IMR-90 (cell line): Measurements from ENCODE around the gene IP6K2.
"Not testable (repeated sequence)": the region's sequence is repeated elsewhere in the genome, so short reads cannot be mapped to it uniquely, and the experiment has no call there.

Experiments used
- CTCF ChIP-seq: conservative IDR thresholded peaks from 2 replicates; pipeline ENCODE4 v1.5.1; 2012; ENCODE audit warnings: mild to moderate bottlenecking, low read depth, low read length, improper control_type of control experiment
- FOS ChIP-seq: fragments of 150-350 bp; IDR thresholded peaks from 2 replicates; pipeline ENCODE4 v1.6.1; 2016; ENCODE audit warnings: low read depth, low read length
- RAD21 ChIP-seq: IDR thresholded peaks from 2 replicates; pipeline ENCODE4 v1.6.1; 2012; ENCODE audit warnings: low read length, improper control_type of control experiment
- RCOR1 ChIP-seq: IDR thresholded peaks from 2 replicates; pipeline ENCODE4 v1.6.1; 2012; ENCODE audit warnings: mild to moderate bottlenecking, low read length, improper control_type of control experiment; ENCODE audit not compliant: insufficient replicate concordance
- SMC3 ChIP-seq: fragments of 150-350 bp; IDR thresholded peaks from 2 replicates; pipeline ENCODE4 v1.6.1; 2016; ENCODE audit warnings: low read depth, mild to moderate bottlenecking, antibody characterized with exemption, low read length, moderate library complexity
- USF2 ChIP-seq: fragments of 150-350 bp; IDR thresholded peaks from 2 replicates; pipeline ENCODE4 v1.6.1; 2017; ENCODE audit warnings: mild to moderate bottlenecking, antibody characterized with exemption, low read length, low read depth

- not testable (repeated sequence) for TF ChIP-seq RCOR1, SMC3, RAD21, CTCF, USF2, FOS
These were observed 16.9 kb upstream of the IP6K2 start for GRCh38 chr3:48733752-48734518.
